Activated CD4-positive, alpha-beta T cell treated with anti-CD3 and anti-CD28 coated beads, Interleukin-2, Interleukin-6, amounts not matched to agents 100 ng/mL and 50 ng/mL, durations not matched to agents 16 hours and 8 hours (primary cell): ENCODE measurements around the gene DOCK3.
"Not testable (repeated sequence)": the region's sequence is repeated elsewhere in the genome, so short reads cannot be mapped to it uniquely, and the experiment has no call there.

Source experiments
- DNase-seq: peaks from one replicate; pipeline ENCODE4 v3.0.0-alpha.2; 2020

Gene DOCK3

GRCh38 chr3:50995085-50995824, 320.5 kb downstream of the DOCK3 start:
- no peak for DNase-seq

- DNase-seq: no peak
Observed at GRCh38 chr3:51002495-51002894, 327.8 kb downstream of the DOCK3 start.

GRCh38 chr3:51004235-51004634, 329.5 kb downstream of the DOCK3 start:
- no peak for DNase-seq

GRCh38 chr3:51024121-51024520, 349.4 kb downstream of the DOCK3 start:
- no peak for DNase-seq

GRCh38 chr3:51024765-51025632, 350.3 kb downstream of the DOCK3 start:
- DNase-seq: peak; percentile 66

GRCh38 chr3:51031666-51032065, 356.9 kb downstream of the DOCK3 start:
- DNase-seq: no peak

- DNase-seq: no peak
Observed at GRCh38 chr3:51035630-51036029, 360.9 kb downstream of the DOCK3 start.

- DNase-seq: peak; percentile 22
Observed at GRCh38 chr3:51044982-51045381, 370.3 kb downstream of the DOCK3 start.

- no peak for DNase-seq
Observed at GRCh38 chr3:51052562-51052961, 377.8 kb downstream of the DOCK3 start.

GRCh38 chr3:51057121-51057520, 382.4 kb downstream of the DOCK3 start:
- DNase-seq: no peak

- no peak for DNase-seq
Observed at GRCh38 chr3:51063053-51063452, 388.3 kb downstream of the DOCK3 start.

GRCh38 chr3:51075221-51075775, 400.6 kb downstream of the DOCK3 start:
- no peak for DNase-seq

GRCh38 chr3:51082363-51082762, 407.6 kb downstream of the DOCK3 start:
- no peak for DNase-seq

- DNase-seq: no peak
Observed at GRCh38 chr3:51083490-51083889, 408.8 kb downstream of the DOCK3 start.

- not testable (repeated sequence) for DNase-seq
Observed at GRCh38 chr3:51092141-51092540, 417.4 kb downstream of the DOCK3 start.

- DNase-seq: not testable (repeated sequence)
Observed at GRCh38 chr3:51094838-51095237, 420.1 kb downstream of the DOCK3 start.

GRCh38 chr3:51099794-51100535, 425.2 kb downstream of the DOCK3 start:
- peak; percentile 8 for DNase-seq

- no peak for DNase-seq
Observed at GRCh38 chr3:51100536-51100851, 425.8 kb downstream of the DOCK3 start.

- DNase-seq: no peak
Observed at GRCh38 chr3:51102396-51102795, 427.7 kb downstream of the DOCK3 start.

- DNase-seq: no peak
Observed at GRCh38 chr3:51106242-51106876, 431.6 kb downstream of the DOCK3 start.

- no peak for DNase-seq
Observed at GRCh38 chr3:51110586-51110985, 435.9 kb downstream of the DOCK3 start.

GRCh38 chr3:51122944-51123343, 448.2 kb downstream of the DOCK3 start:
- DNase-seq: no peak

- DNase-seq: no peak
Observed at GRCh38 chr3:51123531-51123930, 448.8 kb downstream of the DOCK3 start.
